GM21576 (cell line): ENCODE results near the gene TMEM204.
"Not testable (repeated sequence)": the region's sequence is repeated elsewhere in the genome, so short reads cannot be mapped to it uniquely, and the experiment has no call there.

ENCODE experiments used
- ATAC-seq: cut with Tn5 transposase; IDR thresholded peaks from one replicate; pipeline ENCODE4 v1.9.1; 2021; ENCODE audit warnings: mild to moderate bottlenecking, moderate library complexity; ENCODE audit not compliant: unreplicated experiment

TMEM204 gene

DNA sequence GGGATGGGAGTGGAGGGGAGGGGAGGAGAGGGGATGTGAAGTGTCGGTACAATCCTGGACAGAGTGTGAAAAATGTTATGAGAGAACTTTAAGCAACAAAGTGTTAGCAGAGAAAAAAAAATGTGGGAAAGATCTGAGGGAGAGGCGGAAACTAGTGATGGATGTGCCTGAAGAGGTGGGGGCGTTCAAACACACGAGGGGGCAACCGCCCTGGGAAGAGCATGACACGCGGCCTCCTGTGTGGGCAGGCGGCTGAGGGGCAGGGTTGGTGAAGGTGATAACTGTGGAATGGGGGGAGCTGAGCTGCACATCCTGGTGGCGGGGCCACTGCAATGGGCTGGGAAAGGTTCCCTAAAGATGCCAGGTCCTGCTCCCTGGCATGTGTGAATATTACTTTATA lies 48.3 kb downstream of the TMEM204 start:
- no peak for ATAC-seq

DNA sequence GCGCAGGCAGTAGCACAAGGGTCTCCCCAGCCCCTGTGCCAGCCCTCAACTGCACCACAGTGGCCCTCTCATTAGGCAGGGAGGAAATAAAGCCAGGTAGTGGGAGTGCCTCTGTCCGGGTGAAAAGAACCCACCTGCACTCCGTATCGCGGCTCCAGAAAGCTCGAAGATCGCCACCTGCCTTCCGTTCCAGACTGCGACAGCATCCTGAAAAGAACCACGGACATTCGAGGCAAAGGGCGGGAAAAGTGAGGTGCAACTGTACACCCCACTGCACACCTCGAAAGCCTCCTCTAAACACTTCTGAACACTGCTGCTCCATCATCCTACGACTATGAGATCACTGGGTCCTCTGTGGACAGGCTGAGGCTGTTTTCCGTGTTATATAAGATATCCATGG lies 49.7 kb downstream of the TMEM204 start:
- no peak for ATAC-seq

DNA sequence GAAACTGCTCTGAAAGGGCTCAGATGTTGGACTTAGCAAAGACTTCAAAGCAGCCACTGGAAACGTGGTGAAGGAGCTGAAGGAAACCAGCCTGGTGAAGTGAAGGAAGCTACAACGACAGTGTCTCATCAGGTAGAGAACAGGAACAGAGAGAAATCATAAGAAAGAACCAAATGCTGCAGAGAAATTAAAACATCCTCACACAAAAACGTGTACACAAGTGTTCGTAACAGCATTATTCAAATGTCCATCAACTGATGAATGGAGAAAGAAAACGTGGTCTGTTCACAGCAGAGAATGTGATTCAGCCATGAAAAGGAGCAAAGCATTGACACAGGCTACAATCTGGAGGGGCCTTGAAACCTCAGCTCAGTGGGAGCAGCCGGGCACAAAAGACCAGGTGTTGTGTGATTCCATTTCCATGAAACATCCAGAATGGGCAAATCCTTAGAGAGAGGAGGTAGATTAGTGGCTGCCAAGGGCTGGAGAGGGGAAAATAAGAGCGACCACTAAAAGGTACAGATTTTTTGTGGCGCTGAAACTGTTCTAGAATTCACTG lies 51.5 kb downstream of the TMEM204 start:
- ATAC-seq: no peak

DNA sequence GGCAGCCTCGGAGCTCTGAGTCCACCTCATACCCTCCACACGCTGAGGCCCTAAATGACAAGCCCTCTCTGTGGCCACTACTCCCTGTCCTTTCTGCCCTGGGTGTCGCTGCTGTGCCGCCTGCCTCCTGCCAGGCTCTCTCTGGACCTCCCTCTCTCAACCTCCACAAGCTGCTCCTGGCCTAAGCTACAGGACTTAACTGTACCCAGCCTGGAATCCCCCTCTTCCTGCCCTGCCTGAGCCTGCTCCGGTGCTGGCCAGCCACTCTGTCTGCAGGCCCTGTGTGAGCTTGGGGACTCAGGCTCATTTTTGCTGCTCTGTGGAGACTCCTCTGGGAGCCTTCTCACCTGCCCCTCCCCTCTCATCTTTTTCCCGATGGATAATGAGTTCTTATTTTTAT lies 56.9 kb downstream of the TMEM204 start:
- no peak for ATAC-seq

DNA sequence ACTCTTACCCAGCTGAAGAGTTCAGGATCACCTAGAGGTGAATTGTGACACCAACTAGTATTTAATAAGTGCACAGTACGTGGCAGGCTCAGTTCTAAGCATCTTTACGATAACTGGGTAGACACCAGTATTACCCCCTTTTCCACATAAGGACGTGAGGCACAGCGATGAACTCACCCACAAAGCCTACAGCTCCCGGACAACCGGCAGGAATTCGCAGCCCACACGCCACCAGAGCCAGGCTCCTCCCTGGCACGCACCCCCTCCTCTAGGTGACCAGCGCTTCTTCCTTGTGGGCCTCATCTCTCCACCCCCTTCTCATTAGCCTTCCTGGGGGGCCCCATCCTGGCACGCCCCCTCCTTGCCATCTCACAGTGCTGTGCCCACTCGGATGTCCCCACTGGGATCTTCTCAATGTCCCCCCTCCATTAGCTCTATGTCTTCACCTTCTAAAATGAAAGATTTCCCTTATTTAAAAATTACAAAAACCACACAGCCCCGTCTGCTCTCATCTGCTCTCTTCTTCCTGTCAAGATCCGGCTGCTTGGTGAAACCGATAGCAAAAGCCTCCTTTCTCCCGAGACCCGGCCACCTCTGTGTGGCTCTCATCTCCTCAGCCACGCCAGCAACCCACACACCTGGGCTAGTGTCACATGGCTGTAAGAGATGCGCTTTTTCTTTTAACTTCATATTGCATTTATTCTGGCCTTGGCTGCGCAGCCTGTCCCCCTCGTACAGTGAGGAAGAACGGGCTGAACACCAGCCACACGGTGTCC lies 57.7 kb downstream of the TMEM204 start:
- ATAC-seq: no peak

DNA sequence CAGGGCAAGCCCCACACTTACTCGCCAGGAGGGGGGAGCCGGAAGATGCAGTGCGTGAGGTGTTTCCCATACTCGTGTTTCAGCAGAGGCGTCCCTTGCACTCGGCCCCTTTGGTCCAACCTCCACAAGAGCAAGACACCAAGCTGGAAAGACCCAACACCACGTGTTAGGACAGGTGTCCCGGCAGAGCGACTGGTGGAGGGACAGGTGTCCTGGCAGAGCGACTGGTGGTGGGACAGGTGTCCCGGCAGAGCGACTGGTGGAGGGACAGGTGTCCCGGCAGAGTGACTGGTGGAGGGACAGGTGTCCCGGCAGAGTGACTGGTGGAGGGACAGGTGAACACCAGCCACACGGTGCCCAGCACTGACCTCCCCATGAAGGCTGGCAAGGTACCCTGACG lies 59.0 kb downstream of the TMEM204 start:
- no peak for ATAC-seq

DNA sequence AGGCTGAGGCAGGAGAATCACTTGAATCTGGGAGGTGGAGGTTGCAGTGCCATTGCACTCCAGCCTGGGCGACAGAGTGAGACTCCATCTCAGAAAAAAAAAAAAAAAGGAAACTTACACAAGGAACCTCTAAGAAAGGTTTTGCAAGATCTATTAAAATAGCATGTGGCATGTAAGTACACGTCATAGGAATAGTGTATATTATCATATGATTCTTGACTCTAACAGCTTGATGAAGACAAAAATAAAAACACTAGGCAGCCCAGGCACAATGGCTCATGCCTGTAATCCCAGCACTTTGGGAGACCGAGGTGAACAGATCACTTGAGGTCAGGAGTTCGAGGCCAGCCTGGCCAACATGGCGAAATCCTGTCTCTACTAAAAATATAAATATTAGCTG lies 62.0 kb downstream of the TMEM204 start:
- ATAC-seq: not testable (repeated sequence)

DNA sequence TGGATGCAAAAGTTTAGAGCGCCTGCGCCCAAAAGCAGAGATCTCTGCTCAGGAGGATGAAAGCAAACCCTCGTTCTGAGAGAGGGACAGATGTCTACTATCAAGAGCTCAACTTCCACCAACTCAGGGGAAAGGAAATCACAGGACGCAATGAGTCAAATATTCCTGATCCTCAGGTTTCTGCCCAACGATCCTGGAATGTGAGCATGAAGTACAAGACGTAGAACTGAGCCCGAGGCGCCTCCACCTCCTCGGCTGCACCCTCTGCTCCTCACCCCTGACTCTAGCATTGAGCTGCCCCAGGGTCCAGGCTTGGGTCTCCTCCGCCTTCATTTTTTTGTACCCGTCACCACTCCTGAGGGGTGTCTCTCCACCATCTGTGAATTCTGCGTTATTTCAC lies 63.0 kb downstream of the TMEM204 start:
- no peak for ATAC-seq

DNA sequence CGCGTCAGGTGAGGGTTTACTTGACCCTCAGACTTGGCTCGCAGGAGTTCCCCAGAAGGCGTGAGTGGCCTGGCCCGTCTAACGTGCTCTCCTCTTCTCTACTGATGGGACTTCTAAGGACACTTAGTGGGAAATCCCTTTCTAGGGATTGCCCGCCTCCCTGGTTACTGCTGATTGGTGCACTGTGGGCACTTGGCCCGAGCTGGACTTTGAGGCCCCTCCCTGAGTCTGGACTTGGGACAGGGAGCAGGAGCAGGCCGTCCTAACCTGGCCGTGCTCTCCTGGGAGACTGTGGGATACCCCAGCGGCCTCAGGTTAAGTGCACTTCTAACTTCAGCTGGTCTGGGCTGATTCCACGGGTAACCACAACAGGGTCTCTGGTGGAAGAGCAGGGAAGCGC lies 63.7 kb downstream of the TMEM204 start:
- ATAC-seq: no peak

DNA sequence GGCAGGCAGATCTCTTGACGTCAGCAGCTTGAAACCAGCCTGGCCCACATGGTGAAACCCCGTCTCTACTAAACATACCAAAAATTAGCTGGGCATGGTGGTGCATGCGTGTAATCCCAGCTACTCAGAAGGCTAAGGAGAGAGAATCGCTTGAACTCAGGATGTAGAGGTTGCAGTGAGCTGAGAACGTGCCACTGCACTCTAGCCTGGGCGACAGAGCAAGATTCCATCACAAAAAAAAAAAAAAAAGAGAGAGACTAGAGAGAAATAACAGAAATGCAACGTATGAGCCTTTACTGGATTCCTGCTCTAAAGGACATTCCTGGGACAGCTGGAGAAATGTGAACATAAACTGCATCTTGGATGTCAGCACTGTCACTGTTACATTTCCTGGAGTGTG lies 67.6 kb downstream of the TMEM204 start:
- no peak for ATAC-seq

DNA sequence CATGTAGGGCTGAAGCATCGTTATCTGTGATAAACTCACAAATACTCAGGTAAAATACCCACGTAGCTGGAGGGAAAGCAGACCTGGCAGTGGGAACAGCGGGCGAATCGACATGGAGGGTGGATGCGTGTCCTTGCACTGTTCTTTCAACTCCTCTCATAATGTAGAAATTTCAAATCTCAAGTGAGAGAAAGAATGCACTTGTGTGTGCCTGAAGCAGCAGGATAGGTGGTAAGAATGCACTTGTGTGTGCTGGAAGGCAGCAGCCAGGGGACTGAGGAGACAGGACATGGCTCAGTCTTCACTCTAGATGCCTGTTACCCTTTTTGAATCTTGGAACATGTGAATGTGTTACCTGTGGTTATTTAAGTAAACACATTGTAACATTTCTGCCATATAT lies 68.0 kb downstream of the TMEM204 start:
- ATAC-seq: no peak

DNA sequence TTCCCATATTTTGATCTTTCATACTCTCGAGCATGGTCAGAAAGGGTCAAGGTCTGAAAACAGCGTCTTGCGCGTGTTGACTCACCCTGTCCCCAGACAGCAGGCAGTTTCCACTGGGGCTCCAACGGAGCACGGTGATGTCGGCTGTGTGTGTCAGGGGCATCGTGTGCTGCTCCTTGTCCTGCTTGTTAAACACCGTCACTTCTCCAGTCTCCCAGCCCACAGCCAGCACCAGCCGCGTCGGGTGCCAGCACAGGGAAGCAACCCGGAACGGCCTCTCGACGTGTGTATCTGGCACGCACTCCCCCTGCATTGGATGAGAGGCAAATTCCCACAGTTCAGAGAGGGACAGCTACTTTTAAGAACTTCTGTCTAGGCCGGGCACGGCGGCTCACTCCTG lies 68.8 kb downstream of the TMEM204 start:
- ATAC-seq: no peak
